IMR-90 (cell line): ENCODE measurements around the gene JPT1.
A peak's percentile ranks its signal among the peaks of the same experiment; 100 is the strongest.

Experiments used
- BHLHE40 ChIP-seq: fragments of 150-350 bp; IDR thresholded peaks from 2 replicates; pipeline ENCODE4 v1.6.1; 2016; ENCODE audit warnings: mild to moderate bottlenecking, low read depth, low read length
- CEBPB ChIP-seq: IDR thresholded peaks from 2 replicates; pipeline ENCODE4 v1.6.1; 2012; ENCODE audit warnings: low read depth, low read length, improper control_type of control experiment
- ELK1 ChIP-seq: fragments of 150-350 bp; IDR thresholded peaks from 2 replicates; pipeline ENCODE4 v1.6.1; 2016; ENCODE audit warnings: low read depth, mild to moderate bottlenecking, low read length, moderate library complexity, borderline replicate concordance
- FOS ChIP-seq: fragments of 150-350 bp; IDR thresholded peaks from 2 replicates; pipeline ENCODE4 v1.6.1; 2016; ENCODE audit warnings: low read depth, low read length
- MAFK ChIP-seq: IDR thresholded peaks from 2 replicates; pipeline ENCODE4 v1.6.1; 2012; ENCODE audit warnings: low read depth, low read length, improper control_type of control experiment
- MXI1 ChIP-seq: IDR thresholded peaks from 2 replicates; pipeline ENCODE4 v1.6.1; 2012; ENCODE audit warnings: low read depth, mild to moderate bottlenecking, low read length, moderate library complexity, borderline replicate concordance
- NFE2L2 ChIP-seq: fragments of 150-350 bp; IDR thresholded peaks from 2 replicates; pipeline ENCODE4 v1.6.1; 2016; ENCODE audit warnings: low read depth, mild to moderate bottlenecking, low read length
- POLR2A ChIP-seq: IDR thresholded peaks from 2 replicates; pipeline ENCODE4 v1.6.1; 2012; ENCODE audit warnings: mild to moderate bottlenecking, low read depth, low read length
- RAD21 ChIP-seq: IDR thresholded peaks from 2 replicates; pipeline ENCODE4 v1.6.1; 2012; ENCODE audit warnings: low read length, improper control_type of control experiment
- RCOR1 ChIP-seq: IDR thresholded peaks from 2 replicates; pipeline ENCODE4 v1.6.1; 2012; ENCODE audit warnings: mild to moderate bottlenecking, low read length, improper control_type of control experiment; ENCODE audit not compliant: insufficient replicate concordance
- RFX5 ChIP-seq: IDR thresholded peaks from 2 replicates; pipeline ENCODE4 v1.8.0; 2012; ENCODE audit warnings: low read depth, mild to moderate bottlenecking, low read length, moderate library complexity
- SMC3 ChIP-seq: fragments of 150-350 bp; IDR thresholded peaks from 2 replicates; pipeline ENCODE4 v1.6.1; 2016; ENCODE audit warnings: low read depth, mild to moderate bottlenecking, antibody characterized with exemption, low read length, moderate library complexity
- TF ChIP-seq, protein P1 (sequence below): conservative IDR thresholded peaks from 2 replicates; pipeline ENCODE4 v1.5.1; 2012; ENCODE audit warnings: mild to moderate bottlenecking, low read depth, low read length, improper control_type of control experiment

GRCh38 chr17:75152922-75153779, 1.2 kb downstream of the JPT1 start:
- TF ChIP-seq, protein P1, sequence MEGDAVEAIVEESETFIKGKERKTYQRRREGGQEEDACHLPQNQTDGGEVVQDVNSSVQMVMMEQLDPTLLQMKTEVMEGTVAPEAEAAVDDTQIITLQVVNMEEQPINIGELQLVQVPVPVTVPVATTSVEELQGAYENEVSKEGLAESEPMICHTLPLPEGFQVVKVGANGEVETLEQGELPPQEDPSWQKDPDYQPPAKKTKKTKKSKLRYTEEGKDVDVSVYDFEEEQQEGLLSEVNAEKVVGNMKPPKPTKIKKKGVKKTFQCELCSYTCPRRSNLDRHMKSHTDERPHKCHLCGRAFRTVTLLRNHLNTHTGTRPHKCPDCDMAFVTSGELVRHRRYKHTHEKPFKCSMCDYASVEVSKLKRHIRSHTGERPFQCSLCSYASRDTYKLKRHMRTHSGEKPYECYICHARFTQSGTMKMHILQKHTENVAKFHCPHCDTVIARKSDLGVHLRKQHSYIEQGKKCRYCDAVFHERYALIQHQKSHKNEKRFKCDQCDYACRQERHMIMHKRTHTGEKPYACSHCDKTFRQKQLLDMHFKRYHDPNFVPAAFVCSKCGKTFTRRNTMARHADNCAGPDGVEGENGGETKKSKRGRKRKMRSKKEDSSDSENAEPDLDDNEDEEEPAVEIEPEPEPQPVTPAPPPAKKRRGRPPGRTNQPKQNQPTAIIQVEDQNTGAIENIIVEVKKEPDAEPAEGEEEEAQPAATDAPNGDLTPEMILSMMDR = no peak
- TF ChIP-seq MAFK = no peak
- TF ChIP-seq RAD21 = no peak
- TF ChIP-seq BHLHE40 = no peak
- TF ChIP-seq POLR2A = no peak
- no peak for TF ChIP-seq ELK1
- no peak for TF ChIP-seq NFE2L2
- TF ChIP-seq SMC3 = no peak
- no peak for TF ChIP-seq RFX5
- TF ChIP-seq MXI1 = peak; percentile 54; the same call in 1 of the 2 replicates
- no peak for TF ChIP-seq CEBPB
- no peak for TF ChIP-seq FOS
- no peak for TF ChIP-seq RCOR1
